Mesenteric fat pad (tissue), 1 donor: ENCODE measurements around the gene DDX4. TPM values are rescaled to one million over a fixed set of nuclear protein-coding genes. Genes with fewer than 3 reads are reported as not detected.

Experiments used
- DNase-seq: peaks from one replicate; pipeline ENCODE4 v3.0.0-alpha.2; 2020; ENCODE audit warnings: low spot score
- total RNA-seq: library from RNA; stranded (reverse); fragmentation: NEBNext Ultra II Directional; extraction: Animal tissue kit (Norgen Biotek cat#: 25700); gene quantifications from one replicate; pipeline ENCODE4 v1.2.1, GENCODE V29; 2021
- donor health status: DM: yes; HTN: yes; CAD: no.

The DDX4 gene
- total RNA-seq, 1 donor from 2014 or later = not detected

DNA sequence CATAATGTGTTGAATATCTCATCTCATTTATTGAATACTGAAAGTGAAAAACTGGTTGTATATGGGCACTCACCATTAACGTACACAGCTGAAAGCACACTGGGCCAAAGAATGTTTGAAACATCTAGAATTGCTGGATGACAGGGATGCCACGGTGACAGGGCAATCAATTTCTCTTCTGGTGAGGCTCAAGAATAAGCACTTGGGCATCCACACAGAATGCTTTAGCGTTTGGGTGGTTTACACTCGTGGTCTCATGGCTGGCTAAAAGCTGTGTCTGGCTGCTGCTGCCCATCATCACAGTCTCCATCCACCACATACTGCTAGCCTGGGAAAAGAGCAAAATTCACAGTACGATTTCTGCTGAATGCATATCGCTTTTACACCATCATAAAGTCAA is 82.6 kb downstream of the DDX4 start:
- no peak for DNase-seq

DNA sequence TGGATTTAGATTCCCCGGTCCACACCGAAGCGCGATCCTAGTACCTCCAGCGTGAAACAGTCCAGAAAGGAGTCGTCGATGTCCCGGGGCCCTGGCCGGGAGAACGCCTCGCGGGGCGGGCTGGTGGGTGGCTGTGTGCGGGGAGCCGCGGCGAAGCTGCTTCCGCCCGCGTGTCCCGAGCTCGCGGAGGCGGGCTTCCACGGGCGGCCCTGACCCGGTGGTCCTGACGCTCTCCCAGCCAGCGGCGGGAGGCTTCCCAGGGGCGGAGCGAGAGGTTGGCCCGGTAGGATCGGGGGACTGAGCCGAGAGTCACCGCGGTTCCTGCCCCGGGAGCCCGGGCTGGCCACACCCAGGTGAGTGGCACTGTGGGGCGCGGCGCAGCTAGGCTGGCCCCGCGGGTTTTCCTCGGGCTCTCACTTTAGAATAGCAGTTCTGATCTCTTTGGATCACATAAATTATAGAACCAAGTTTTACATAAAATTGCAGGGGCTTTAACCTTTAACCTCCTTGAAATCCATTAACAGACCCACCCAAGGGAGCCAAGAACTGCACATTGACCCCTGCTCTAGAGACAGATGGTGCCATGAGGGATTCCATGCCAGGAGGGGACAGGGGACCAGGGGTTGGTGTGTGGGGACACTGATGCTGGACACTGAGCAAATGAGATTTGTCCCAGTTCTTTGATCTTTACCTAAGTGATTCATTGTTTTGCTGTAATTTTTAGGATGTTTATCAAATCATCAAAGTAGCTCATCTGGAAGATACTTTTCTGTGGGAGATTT is 84.1 kb downstream of the DDX4 start:
- no peak for DNase-seq

DNA sequence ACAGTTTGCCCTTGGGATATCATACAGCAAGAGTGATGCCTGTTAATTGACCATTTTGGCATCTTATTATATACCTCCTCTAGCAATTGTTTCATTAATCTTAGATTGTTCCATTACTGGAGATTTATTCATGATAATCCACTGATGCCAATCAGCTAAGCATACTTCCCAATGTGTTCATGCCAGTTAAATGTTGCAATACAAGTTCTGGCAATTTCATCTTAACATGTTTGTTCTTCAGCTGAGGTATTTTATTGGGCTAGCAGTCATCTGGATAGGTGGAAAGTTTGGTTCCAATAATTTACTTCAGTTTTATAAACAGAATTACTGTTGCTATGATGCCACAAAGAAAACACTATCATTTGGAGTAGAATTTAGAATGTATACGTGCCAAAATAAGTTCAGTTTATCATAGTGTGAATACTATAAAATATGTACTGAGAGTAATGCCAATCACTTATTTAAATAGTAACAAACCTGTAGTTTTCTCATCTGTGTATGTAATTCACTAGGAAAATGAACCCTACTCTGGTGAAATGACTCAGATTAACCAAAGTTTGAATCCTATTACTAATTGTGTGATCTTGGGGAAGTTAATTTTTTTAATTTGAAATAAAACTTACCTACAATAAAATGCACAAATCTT is 85.4 kb downstream of the DDX4 start:
- no peak for DNase-seq

DNA sequence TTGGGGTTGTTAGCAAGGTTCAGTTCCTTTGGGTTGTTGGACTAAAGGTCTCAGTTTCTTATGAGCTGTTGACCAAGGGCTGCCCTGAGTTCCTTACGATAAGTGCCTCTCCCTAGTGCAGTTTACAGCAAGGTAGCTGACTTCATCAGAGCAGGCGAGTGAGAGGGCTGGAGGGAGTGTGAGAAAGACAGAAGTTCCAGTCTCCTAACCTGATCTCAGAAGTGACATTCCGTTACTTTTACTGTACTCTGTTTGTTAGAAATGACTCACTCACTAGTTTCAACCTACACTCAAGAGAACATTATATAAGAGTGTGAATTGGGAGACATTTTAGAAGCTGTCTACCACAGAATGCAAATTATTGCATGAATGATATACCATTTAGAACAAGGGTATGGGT is 92.1 kb downstream of the DDX4 start:
- DNase-seq = no peak

DNA sequence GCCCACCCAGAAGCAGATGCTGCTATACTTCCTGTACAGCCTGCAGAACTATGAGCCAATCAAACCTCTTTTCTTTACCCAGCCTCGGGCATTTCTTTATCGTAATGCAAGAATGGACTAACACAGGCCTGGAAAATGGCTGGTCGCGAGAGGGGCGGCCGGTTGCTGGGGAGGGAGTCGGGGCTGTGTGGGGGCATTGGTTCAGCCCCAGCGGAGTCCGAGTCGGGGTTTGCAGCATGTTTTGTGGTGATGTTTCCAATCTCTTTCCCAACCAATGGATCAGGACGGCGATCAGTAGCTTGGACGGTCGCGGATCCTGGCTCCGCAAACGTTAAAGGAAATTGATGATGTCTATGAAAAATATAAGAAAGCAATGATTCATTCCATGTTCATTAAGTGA is 94.6 kb downstream of the DDX4 start:
- DNase-seq = no peak

DNA sequence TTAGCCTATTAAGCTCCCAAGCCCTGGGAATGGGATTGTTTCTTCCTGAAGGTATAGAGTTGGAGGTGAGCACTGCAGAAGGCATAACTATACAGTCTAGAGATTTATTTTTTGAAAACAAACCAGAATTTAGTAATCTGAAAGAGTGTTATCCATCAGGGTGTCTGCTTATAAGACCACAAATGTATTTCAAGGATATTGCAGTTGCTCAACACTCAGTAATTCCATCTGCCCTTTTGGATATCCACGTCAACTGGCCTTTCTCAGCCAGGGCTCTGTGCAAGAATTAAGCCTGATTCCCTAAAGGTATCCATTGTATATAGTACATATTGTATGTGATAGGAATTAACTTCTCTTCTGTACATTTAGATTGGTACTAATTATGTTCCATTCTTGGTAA is 98.3 kb downstream of the DDX4 start:
- DNase-seq = no peak

DNA sequence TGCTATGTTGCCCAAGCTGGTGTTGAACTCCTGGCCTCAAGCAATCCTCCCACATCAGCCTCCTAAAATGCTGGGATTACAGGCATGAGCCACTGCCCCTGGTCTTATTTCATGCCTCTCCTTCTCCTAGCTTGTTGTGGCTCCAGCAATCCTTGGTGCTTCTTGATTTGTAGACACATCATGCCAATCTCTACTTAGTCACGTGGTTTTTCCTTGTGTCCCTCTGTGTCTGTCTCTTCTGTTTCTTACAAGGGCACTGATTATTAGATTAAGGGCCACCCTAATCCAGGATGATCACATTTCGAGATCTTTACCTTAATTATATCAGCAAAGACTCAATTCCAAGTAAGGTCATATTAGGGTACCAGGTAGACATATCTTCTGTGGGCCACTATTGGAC is 104.1 kb downstream of the DDX4 start:
- DNase-seq = no peak

DNA sequence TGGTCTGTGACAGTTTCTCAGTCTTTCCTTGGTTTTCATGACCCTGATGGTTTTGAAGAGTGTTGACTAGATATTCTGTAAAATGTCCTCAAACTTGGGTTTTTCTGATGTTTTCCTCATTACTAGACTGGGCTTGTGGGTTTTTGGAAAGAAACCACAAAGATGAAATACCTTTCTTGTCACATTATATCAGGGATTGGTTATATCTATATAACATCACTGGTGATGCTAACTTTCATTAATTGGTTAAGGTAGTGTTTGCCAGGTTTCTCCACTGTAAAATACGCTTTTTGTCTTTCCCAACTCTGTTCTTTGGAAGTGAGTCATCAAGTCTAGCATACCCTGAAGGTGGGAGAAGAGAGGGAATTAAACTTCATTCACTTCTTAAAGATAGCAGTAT is 110.0 kb downstream of the DDX4 start:
- no peak for DNase-seq

DNA sequence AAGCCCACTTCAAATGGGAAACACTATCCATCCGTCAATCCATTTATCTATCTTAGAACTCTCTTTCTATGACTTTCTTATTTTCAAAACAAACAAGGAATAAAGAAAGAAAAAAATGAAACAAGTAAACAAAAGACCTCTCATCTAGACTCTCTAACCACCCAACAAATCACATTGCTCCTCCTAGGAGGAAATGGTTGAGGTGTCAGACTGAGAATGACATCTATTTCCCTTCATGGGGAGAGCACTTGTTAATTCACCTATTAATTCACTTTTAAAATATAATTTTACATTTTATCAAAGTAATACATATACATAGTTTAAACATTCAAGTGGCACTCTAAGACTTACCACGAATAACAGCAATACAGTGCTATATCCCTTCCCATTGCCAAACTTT is 110.9 kb downstream of the DDX4 start:
- DNase-seq = no peak

DNA sequence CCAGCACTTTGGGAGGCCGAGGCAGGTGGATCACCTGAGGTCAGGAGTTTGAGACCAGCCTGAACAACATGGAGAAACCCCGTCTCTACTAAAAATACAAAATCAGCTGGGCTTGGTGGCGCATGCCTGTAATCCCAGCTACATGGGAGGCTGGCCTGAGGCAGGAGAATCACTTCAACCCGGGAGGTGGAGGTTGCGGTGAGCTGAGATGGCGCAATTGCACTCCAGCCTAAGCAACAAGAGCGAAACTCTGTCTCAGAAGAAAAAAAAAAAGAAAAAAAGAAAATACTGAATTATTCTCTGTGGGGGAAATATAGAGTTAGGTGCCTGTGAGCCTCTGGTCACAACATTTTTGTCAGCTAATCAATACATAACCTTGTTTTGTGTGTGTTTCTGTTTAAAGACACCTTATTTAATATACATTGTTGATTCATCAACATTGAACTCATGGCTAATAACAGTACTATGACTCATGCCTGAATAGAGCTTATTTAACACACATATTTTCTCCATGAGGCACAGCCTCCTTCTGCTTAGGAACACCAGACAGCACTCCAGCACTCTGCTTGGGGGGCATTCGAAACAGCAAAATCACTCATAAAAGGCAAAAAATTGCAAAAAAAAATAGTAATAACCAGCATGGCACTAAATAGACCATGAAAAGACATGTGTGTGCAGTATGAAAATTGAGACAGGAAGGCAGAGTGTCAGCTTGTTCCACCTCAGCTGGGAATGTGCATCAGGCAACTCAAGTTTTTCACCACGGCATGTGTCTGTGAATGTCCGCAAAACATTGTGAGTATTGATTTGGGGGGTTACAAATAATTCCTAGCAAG is 113.2 kb downstream of the DDX4 start, which contains the start of gene IL31RA:
Gene IL31RA (plus strand): TSS at position 519 of the 836 bp plus-strand sequence. CDS start 214 bp downstream, at position 733.
- no peak for DNase-seq

DNA sequence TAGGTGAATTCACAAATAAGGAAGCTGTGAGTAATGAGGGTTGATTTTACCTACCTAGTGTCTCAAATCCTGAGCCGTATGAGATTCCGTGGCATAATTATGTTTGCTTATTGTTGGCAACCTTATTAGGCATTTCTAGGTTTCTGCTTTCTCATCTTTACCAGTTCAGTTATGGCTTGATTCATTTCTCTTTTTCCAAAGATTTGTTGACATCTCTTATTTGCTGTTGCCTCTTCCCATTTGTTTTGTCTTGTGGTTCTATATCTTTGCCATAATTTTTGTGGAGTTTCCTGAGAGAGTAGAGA is 113.8 kb downstream of the DDX4 start:
- no peak for DNase-seq

DNA sequence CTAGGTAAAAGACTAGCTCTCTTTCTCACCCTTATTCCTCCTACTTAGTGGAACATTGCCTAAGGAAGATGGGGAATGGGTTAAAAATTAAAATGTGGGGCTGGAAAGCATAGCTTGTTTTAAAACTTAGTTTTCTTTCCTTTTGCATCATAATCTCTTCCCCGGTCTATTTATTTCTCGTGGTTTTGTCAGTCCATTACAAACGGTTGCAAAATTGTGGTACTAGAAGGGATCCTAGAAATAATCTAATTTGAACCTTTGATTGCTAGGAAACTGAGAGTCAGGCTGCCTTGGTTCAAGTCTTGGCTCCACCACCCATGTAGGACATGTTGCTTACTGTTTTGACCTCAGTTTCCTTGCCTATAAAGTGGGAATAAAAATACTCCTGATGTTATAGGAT is 114.6 kb downstream of the DDX4 start:
- DNase-seq = no peak

DNA sequence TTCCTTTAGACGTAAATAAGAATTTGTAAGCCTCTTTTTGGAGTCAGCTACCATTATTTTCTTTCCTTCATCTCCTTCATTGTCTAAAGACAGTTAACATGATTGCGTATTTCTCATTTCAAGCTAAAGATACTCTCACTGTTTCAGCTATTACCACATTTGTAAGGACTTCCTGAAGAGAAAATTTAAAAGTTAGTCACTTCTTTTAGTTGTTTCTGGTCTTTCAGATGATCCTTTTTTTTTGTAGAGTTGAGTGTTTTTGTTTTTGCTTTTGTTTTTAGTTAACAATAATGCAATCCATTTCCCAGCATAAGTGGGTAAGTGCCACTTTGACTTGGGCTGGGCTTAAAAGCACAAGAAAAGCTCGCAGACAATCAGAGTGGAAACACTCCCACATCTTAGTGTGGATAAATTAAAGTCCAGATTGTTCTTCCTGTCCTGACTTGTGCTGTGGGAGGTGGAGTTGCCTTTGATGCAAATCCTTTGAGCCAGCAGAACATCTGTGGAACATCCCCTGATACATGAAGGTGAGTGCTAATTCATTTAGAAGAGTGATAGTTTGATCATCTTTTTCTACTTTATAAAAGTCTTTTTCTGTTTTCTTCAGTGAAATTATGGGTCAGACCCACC is 115.3 kb downstream of the DDX4 start:
- no peak for DNase-seq

DNA sequence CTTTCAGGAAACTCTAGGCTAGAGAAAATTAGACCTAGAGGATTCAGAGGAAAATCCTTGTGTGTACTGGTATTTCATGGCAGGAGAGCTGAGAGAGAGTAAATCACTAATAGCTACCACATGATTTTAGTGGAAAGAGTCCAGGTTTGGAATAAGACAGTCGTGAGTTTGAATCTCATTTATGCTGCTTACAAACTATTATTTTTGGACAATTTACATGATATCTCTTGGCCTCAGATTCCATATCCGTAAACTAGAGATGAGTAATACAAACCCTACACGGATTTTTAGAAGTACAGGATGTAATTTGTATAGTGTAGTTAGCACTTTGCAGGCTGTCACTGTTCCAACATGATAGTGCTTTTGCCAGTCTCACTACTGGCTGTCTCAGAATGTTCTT is 116.0 kb downstream of the DDX4 start:
- DNase-seq = no peak

DNA sequence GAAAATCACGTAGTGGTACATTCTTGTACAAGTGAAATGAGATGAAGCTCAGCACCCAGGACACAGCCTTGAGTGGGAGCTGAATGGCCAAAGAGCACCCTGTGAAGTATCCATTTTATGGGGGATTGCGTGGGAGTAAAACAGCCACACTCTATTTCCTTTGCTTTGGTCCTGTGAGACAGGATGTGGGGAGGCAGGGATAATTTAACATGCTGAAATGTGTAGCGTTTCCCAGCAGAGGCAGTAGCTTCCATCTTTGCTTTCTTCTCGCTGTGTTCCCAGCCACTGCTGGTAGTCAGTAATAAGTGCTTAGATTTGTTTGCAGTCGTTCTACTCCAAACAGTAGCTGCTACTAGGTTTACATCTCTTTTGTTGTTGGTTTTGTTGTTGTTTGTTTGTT is 117.6 kb downstream of the DDX4 start:
- no peak for DNase-seq

DNA sequence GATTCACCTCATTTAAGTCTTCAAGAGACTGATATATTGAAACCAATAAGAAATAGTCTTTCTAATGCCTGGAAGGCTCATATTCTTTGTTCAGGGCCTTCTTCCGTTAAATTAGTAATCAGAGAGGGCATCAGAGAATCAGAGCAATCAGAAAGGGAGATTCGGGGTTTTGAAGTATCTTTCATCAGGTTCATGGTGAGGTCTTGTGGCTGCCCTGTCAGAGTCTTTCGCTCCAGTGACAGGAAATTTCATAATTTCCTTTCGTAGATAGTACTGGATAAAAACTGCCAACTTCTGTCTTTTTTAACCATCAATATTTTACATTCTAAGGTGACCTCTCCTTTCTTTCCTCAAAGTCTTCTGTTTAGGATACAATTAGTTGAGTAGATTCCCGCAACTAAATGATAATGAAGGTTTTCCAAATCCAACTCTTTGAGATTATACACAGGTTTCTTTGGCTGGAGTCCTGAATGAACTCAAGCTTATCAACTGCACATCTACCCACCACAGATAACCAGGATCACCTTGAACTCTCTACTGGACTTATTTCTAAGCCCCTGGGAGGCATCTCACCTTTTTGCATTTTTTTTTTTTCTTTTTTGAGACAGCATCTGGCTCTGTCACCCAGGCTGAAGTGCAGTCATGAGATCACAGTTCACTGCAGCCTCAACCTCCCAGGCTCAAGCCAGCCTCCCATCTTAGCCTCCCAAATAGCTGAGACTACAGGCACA is 118.8 kb downstream of the DDX4 start:
- DNase-seq = no peak

DNA sequence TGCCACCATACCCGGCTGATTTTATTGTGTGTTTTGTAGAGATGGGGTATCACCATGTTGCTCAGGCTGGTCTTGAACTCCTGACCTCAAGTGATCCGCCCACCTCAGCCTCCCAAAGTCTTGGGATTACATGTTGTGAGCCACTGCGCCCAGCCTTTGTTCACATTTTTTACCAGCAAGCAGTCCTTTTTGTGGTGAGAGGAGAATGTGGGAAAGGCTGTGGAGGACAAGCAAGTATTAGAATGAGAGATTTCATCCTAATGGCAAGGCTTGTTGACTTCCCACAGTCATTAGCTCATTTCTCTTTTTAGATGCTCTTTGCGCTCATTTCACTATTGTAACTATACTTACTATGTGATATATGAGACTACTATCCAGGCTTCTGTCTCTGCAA is 119.4 kb downstream of the DDX4 start:
- DNase-seq = no peak

DNA sequence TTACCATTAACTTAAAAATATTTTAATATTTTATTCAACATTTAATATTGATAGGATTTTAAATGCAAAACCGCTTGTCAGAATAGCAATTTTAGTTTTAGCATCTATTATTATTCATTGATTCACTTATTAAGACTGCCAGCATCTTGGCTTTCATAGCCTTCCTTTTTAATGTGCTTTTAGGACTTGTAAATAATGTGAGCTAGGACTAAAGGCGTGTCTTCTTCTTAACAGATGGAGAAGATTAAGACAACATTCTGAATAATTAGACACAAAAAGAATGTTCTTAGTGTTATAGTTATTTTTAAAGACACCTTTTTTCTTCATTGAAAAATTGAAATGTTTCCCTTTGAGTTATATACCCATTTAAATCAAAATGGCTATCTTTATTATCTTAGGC is 120.2 kb downstream of the DDX4 start:
- no peak for DNase-seq

DNA sequence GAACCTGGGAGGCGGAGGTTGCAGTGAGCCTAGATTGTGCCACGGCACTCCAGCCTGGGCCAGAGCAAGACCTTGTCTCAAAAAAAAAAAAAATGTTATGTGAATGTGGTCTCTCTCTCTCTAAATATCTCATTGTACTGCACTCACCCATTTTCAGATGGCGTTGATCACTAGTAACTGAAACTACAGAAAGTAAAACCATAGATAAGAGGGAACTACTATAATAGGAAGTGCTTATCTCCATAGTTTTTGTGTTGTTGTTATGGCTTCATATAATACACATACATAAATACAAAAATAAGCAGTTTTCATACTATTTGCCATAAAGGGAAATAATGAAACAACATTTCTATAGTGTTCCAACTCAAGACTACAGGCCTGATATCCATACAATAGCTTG is 122.4 kb downstream of the DDX4 start:
- no peak for DNase-seq

DNA sequence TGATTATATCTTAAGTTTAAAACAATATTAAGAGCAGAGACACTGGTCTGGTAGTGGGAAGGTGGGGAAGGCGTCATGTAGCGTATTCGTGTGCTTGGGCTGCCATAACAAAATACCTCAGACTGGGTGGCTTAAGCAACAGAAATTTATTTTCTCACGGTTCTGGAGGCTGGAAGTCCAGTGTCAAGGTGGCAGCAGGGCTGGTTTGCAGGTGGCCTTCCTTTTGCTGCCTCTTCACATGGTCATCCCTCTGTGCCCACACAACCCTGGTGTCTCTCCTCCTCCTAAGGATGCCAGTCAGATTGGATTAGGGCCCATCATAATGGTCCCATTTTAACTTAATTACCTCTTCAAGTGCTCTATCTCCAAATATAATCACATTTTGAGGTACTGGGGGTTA is 122.8 kb downstream of the DDX4 start:
- DNase-seq = no peak
